Fibroblast of skin of scalp (primary cell): ENCODE data around the gene BIN1.

Experiments
- DNase-seq: peaks from one replicate; pipeline ENCODE4 v3.0.0-alpha.2; 2013

Gene BIN1

DNA sequence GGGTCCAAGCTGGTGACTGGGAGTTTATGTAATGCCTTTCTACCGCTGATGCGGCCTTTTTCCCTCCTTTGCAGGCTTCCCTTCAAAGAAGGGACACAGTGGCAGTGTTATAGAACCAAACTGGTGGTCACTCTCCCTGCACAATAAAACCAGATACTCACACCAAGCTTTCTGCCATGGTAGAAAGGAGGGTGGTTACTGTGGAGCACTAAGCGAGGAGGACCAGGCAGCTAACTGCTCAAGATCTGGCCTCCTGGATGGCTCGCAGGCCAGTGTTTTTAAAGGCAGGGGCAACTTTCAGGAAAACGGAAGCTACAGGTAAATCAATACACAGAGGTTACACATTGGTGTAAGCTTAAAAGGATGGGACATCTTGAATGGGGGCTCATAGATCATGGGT is 89.4 kb downstream of the BIN1 start:
- DNase-seq, result no peak

DNA sequence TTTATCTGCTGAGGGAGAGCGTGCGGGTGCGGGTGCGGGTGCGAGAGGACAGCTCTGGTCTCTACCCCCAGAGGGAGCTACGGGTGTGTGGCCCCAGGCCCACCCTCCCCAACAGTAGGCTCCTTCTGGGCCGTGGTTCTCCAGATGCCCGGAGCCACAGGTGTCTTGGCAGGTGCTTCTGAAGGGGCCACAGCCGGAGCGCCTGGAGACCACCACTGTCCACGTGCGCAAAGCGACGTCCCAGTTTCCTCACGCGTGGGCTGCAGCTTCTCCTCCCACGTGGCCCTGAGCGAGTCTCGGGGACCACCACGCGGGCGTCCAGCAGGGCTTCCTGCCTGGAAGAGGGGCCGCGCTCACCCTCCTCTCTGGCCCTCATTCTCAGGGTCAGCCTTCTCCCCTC is 90.6 kb downstream of the BIN1 start:
- DNase-seq, result no peak

DNA sequence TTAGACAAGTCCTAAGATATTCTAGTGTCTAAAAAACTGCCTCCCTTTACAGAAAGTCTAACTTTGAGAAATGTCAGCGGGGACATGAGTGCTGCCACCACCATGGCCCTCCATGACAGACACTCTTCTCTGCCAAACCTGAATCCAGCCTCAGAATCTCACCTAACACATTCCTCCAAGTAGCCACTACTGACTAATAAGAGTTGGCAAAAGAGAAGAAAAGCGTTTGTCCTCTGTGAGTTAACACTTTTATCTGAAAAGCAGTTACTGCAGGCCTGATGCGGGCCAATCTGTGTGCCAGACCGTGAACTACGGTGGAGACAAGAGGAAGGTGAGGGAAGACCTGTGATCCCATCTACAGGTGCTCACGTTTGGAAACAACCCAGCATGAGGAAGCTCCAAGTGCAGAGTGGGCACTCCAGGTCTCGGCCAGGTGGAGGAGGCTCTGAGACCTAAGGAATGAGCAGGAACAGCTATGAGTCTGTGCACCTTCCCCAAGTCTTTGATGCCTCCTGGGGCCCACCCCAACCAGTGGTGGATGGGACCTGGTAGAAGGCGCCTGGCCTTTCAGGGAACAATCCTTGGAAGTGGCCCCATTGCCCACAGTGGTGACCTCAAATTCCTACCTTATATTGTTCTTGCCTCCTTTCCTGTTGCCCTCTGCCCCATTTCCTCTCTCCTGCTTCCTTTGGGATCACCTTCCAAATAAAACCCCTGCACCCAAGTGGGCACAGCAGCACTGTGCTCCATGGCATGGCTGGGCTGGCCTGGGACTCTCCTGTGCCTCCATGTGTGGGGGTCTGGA is 91.6 kb downstream of the BIN1 start:
- DNase-seq, result no peak

DNA sequence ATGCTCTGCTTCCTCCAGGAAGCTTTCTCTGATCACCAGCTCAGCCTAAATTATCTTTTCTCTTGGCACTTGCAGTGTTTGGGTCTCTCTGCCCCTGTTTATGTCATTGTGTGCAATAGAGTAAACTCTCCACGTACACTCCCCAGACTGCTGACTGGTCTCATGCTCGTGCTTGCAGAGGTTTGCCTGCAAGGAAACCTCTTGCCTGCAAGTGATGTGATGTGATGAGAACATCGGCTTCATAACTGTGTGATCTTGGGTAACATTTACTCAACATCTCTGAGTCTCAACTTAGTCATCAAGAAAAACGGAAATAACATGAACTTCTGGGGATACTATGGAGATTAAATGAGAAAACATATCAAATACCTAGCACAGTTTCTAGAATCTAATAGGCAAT is 92.3 kb downstream of the BIN1 start:
- DNase-seq, result peak; percentile 82

DNA sequence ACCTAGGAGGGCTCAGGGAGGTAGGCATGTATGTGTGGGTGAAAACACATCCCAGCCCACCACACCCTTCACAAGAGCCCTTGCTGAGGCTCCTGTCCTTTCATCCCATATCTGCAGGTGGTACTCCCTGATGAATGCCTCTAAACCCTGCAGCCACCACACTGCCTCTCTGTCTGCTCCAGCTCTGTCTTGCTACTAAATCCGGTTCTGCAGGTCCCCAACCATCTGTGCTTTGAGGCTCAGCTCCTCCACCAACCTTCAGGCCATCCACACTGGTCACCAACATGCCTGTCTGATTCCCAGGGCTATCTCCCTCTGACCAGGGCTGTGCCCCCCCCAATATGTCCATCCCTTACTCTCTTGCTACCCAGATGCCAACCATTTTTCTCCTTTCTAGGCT is 92.7 kb downstream of the BIN1 start:
- DNase-seq, result no peak

DNA sequence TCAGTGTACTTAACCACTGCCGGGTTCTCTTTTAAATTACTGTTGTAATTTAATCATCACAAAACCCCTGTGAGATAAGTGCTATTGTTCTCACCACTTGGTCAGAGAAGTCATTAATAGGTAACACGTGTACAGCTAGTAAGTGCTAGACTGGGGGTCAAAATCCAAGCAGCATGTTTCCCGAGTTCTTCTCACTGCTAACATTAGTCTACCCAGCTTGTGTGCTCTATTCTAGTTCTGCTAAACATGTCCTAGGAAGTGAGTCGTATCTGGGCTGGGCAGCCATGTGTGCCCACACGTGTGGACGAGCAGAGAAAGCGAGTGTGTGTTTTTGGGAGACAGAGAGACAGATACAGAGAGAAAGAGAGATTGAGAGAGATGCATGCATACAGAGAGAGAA is 94.1 kb downstream of the BIN1 start:
- DNase-seq, result no peak

DNA sequence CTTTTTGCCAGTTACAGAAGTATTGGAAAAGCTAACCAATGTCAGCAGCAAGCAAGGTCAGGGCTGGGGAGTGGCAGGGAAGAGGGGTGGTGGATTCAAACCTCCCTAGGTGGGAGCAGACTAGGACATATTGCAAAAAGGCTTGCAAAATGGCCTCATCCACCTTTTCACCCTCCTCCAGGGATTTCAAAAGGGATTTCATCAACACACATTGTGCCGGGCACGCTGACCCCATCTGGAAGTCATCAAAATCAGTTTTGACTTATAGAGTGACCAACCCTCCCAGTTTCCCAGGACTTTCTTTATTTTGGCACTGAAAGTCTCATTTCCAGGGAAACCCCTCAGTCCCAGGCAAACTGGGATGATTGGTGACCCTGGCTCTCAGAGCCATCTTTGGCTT is 94.7 kb downstream of the BIN1 start:
- DNase-seq, result peak; percentile 13

DNA sequence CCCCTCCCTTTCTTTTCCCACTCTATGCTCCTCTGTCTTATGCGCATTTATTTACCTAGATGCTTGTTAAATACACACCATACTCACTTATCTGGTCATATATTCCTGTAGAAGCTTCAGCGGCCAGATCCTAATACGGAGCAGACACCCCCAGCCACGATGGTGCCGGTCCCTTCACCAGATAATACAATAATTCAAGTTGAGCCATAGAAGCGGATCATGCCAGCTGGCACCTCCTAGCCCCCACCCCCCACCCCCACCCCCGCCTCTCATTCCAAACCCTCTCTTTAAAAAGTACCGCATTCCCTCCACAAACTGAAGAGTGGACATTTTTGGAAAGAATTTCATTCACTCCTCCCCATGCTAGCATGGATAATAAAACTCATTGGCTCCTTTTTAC is 95.2 kb downstream of the BIN1 start:
- no peak for DNase-seq

DNA sequence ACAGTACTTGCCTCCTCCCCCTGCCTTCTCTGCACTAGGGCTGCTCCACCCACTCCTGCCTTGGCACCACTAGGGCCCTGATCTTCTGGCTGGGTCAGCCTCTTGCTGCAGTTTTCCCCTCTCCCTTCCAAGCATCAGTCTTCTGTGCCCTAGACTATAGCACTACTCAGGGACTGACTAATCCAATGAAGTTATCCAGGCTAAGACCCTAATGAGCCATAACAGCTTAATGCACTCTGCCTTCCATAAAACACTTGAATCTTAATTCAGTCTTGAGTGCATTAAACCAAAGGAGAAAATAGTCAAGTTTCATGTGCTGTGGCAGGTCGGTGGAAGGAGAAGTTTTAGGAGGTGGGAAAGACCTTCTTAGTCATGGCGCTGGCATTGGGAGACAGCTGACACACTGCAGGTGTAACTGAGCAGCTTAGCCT is 95.7 kb downstream of the BIN1 start:
- DNase-seq, result no peak

DNA sequence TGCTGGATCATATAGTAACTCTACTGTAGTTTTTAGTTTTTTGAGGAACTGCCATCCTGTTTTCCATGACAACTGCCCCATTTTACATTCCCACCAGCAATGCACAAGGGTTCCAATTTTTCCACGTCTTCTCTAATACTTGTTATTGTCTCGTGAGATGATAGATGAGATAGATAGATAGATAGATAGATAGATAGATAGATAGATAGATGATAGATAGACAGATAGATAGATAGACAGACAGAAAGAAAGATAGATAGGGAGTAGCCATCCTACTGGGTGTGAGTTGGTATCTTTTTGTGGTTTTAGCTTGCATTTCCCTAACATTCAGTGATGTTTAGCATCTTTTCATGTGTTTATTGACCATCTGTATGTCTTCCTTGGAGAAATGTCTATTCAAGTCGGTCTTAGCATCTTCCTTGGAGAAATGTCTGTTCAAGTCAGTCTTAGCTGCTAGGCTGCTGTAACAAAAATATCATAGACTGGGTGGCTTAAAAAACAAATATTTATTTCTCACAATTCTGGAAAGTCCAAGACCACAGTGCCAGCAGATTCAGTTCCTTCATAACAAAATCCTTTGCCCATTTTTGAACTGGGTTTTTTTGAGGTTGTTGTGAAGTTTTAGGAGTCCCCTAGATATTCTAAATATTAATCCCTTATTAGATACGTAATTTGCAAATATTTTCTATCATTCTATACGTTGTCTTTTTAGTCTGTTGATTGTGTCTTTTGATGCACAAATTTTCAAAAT is 98.5 kb downstream of the BIN1 start:
- no peak for DNase-seq

DNA sequence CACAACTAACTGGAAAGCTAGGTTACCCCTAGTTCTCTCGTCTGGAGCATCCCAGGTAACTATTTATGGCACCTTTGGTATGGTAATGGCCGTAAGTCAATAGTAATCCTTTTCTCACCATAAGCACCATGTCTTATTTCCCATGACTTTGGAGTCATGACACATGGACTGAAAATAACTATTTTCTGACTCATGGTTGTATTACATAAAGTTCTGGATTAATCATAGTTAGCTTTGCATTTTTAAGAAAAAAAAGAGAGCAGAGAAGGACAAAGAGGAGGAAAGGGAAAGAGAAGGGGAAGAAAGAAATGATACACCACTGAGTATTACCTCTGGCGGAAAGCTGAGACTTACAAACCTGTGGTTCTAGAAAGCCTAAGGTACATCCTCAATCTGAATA is 99.3 kb downstream of the BIN1 start:
- DNase-seq, result peak; percentile 77

DNA sequence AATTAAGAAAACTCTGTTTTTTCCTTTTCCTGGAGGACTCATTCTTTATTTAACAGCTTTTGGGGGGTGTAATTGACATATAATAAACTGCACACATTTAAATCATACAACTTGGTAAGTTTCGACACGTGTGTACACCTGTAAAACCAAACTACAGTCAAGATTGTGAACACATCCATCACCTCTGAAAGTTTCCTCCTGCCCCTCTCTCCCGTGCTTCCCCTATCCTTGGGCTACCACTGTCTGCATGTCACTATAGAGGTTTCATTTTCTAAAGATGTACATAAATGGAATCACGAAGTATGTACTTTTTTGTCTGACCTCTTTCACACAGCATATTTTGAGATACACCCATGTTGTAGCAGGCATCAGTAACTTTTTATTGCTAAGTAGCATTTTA is 100.0 kb downstream of the BIN1 start:
- DNase-seq, result no peak

DNA sequence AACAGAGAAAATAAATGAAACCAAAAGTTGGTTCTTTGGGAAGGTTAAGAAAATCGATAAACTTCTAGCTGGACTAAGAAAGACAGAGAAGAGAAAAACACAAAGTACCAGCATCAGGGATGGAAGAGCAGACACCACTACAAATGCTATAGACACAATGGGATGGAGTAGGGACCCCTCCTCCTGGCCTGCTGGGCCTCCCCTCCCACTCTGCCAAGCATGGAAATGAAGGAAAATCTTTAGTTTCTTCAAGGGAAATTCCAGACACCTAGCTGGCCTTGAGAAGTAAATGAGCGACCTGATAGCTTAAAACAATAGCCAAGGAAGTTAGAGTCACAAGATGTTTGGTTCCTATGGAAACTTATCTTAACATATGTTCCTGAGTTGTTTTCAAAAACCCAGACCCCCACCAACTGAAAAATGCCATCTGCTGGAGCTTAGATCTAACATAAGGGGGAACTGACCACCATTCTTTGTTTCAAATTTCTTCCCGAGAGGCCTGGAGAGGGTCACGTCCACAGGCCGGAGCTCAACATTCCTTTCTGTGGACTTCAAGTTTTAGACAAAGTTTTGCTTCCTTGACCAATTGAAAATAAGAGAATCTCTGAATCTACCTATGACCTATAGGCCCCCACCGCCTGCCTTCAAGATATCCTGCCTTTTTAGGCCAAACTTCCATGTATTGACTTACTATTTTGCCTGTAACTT is 101.9 kb downstream of the BIN1 start:
- DNase-seq, result no peak

DNA sequence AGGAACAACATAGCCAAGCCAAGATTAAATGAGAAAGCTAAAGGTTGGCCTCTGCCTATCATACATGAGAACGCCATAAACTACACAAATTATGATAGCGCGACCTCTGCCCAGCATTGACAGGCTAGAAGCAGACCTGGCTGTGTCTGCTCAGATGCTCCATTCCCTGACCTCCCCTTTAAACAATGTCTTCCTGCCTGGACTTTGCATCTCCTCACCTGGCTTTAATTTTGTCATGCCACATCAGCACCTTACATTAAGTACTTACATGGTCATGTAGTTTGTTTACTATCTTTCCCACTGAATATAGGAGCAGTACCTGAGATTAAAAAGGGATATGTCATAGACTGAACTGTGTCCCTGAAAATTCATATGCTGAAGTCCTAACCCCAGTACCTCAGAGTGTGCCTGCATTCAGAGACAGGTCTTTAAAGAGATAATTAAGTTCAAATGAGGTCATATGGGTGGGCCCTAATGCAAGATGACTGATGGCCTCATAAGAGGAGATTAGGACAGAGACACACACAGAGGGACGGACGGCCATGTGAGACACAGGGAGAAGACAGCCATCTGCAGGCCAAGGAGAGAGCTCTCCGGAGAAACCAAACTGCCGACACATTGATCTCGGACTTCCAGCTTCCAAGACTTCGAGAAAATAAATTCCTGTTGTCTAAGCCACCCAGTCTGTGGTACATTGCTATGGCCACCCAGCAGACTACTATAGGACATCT is 103.7 kb downstream of the BIN1 start:
- DNase-seq, result no peak

DNA sequence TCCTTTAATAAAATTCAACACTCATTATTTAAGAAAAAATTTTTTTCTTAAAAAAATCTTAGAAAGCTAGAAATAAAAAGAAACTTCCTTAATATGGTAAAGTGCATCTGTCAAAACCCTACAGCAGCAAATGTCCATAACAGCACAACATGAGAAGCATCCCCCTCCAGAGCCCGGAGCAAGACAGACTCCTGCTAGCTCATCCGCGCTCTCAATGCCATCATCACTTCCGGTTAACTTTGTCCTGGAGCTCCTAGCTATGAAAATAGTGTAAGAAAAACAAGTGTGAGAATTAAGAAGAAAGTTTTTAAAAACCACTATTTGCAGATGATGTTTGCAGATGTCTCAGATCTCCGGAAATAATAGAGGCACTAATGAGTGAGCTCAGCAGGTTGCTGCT is 105.2 kb downstream of the BIN1 start:
- DNase-seq, result no peak

DNA sequence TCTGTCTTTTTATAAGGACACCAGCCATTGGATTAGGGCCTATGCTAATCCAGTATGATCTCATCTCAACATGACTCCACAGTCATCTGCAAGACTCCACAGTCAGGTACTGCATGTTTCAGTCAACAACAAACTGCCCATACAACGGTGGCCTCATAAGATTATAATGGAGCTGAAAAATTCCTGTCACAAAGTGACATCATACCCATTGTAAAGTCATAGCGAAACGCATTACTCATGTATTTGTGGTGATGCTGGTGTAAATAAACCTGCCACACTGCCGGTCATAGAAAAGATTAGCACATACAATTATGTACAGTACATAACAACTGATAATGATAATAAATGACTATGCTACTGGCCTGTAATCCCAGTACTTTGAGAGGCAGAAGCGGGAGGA is 106.0 kb downstream of the BIN1 start:
- DNase-seq, result no peak

DNA sequence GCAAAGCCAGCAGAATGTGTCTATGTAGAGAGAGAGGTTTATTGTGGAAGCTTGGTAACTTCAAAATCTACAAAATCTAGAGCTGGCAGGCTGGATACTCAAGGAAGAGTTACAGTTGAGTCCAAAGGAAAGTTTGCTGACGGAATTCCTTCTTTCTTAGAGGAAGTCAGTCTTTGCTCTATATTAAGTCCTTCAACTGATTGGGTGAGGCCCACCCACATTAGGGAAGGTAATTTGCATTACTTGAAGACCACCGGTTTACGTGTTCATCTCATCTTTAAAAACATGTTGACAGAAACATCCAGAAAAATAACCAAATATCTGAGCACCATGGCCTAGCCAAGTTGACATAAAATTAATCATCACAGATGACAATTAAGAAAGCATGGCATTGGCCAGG is 106.8 kb downstream of the BIN1 start:
- no peak for DNase-seq

DNA sequence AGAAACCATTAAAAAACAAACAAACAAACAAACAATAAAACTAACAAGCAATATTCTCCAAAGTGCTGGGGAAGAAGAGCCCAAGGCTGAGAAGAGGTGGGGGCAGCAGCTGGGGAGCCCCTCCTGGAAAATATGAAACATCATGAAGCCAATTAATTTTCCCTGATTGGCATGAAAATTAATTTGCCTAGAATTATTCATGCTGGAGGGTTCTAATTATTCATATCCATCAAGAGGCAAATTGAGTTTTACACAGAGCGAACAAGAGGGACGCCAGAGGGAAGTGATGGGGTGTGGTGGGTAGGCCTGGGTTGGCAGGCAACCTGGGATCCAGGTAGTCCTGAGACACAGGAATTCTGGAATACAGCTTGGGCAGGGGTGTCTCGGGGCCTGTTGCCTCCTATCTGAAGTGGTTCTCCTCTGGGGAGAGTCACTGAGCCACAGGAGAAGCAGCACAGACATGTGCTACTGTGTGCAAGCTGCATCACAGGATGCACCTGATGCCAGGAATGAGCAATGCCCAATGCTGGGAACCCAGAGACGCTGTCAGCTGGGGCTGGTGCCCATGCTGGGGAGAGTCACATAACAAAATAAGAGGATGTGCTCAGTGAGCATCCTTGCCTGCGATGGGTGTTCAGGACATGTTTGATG is 107.7 kb downstream of the BIN1 start:
- no peak for DNase-seq

DNA sequence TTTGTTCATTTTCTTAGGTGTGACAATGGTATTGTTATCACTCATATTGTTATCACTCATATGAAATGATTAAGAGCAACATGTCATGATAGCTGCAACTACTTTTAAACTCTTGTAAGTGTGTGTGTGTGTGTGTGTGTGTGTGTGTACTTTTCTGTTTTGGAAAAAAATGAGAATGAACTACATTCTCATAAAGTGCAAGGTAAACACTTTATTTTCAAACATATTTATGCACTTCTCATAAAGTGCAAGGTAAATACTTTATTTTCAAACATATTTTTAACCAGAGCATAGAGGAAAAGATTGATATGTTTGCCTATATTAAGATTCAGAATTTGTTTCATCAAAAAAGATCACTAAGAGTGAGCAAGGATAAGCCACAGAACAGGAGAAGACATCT is 108.5 kb downstream of the BIN1 start:
- no peak for DNase-seq
